NCI-H69 (cell line): ENCODE results near the gene RNASE13.
"Not testable (repeated sequence)": the region's sequence is repeated elsewhere in the genome, so short reads cannot be mapped to it uniquely, and the experiment has no call there.

Experiments
- DNase-seq: peaks from one replicate; lab custom pipeline; 2025; lab: John Stamatoyannopoulos, UW

The RNASE13 gene

GRCh38 chr14:20988717-20989470 lies 45.7 kb downstream of the RNASE13 start:
- no peak for DNase-seq

- DNase-seq: no peak
Observed at GRCh38 chr14:20986811-20987210, 47.8 kb downstream of the RNASE13 start.

- DNase-seq: not testable (repeated sequence)
Observed at GRCh38 chr14:20985650-20986049, 49.0 kb downstream of the RNASE13 start.
